Bronchial epithelial cell (primary cell): ENCODE measurements around the gene GRK7. TPM values are rescaled to one million over a fixed set of nuclear protein-coding genes. Genes with fewer than 3 reads are reported as not detected.

Experiments
- DNase-seq: peaks from one replicate; pipeline ENCODE4 v3.0.0-alpha.2; 2010; ENCODE audit warnings: low read depth
- FAIRE-seq: peaks from 2 replicates; lab custom pipeline; 2011; peaks lifted over from hg19 to GRCh38; lab: Jason Lieb, UNC
- H3K27me3 ChIP-seq: 2 replicates; pipeline ENCODE4 v1.5.1; 2011; ENCODE audit warnings: low read length; ENCODE audit not compliant: control insufficient read depth, insufficient read depth
- H3K36me3 ChIP-seq: 2 replicates; pipeline ENCODE4 v1.5.1; 2011; ENCODE audit warnings: low read length; ENCODE audit not compliant: control insufficient read depth, insufficient read depth
- H3K4me3 ChIP-seq: 2 replicates; pipeline ENCODE4 v1.5.1; 2011; ENCODE audit warnings: mild to moderate bottlenecking, low read depth, low read length, control low read depth
- total RNA-seq: library from RNA; depleted of rRNA; stranded (reverse); fragments of >200 nt; gene quantifications from 2 replicates; pipeline ENCODE4 v1.2.1, GENCODE V29; 2014
- TF ChIP-seq, protein P1 (sequence below): IDR thresholded peaks from 2 replicates; pipeline ENCODE4 v1.5.1; 2011; ENCODE audit warnings: mild to moderate bottlenecking, moderate library complexity, low read length, control low read depth, inconsistent platforms; ENCODE audit not compliant: insufficient read depth, severe bottlenecking

The GRK7 gene
- total RNA-seq, 1 donor from 2014 or later, result not detected

GRCh38 chr3:141735770-141736465 is 27.3 kb upstream of the GRK7 start:
- no peak overlapping the region for H3K4me3 ChIP-seq
- TF ChIP-seq, protein P1, sequence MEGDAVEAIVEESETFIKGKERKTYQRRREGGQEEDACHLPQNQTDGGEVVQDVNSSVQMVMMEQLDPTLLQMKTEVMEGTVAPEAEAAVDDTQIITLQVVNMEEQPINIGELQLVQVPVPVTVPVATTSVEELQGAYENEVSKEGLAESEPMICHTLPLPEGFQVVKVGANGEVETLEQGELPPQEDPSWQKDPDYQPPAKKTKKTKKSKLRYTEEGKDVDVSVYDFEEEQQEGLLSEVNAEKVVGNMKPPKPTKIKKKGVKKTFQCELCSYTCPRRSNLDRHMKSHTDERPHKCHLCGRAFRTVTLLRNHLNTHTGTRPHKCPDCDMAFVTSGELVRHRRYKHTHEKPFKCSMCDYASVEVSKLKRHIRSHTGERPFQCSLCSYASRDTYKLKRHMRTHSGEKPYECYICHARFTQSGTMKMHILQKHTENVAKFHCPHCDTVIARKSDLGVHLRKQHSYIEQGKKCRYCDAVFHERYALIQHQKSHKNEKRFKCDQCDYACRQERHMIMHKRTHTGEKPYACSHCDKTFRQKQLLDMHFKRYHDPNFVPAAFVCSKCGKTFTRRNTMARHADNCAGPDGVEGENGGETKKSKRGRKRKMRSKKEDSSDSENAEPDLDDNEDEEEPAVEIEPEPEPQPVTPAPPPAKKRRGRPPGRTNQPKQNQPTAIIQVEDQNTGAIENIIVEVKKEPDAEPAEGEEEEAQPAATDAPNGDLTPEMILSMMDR, result no peak
- DNase-seq, result no peak
- no peaks in the 10 kb centered on the region for H3K27me3 ChIP-seq
- H3K36me3 ChIP-seq, result peaks cover 1% of the 10 kb centered on the region
- no peak for FAIRE-seq

- DNase-seq (no peak), FAIRE-seq (no peak)
- H3K36me3 ChIP-seq, result peaks cover 1% of the 10 kb centered on the region
- H3K4me3 ChIP-seq, result no peak overlapping the region
- TF ChIP-seq, protein P1, result no peak
- H3K27me3 ChIP-seq, result no peaks in the 10 kb centered on the region
Observed at GRCh38 chr3:141737093-141737492, 26.1 kb upstream of the GRK7 start.

GRCh38 chr3:141737678-141738021 is 25.6 kb upstream of the GRK7 start:
- TF ChIP-seq, protein P1, result no peak
- DNase-seq, result no peak
- Histone ChIP-seq H3K27me3 (no peaks in the 10 kb centered on the region), H3K4me3 (peak overlapping the region; percentile 70), H3K36me3 (peaks cover 3% of the 10 kb centered on the region)
- FAIRE-seq, result no peak

DNA sequence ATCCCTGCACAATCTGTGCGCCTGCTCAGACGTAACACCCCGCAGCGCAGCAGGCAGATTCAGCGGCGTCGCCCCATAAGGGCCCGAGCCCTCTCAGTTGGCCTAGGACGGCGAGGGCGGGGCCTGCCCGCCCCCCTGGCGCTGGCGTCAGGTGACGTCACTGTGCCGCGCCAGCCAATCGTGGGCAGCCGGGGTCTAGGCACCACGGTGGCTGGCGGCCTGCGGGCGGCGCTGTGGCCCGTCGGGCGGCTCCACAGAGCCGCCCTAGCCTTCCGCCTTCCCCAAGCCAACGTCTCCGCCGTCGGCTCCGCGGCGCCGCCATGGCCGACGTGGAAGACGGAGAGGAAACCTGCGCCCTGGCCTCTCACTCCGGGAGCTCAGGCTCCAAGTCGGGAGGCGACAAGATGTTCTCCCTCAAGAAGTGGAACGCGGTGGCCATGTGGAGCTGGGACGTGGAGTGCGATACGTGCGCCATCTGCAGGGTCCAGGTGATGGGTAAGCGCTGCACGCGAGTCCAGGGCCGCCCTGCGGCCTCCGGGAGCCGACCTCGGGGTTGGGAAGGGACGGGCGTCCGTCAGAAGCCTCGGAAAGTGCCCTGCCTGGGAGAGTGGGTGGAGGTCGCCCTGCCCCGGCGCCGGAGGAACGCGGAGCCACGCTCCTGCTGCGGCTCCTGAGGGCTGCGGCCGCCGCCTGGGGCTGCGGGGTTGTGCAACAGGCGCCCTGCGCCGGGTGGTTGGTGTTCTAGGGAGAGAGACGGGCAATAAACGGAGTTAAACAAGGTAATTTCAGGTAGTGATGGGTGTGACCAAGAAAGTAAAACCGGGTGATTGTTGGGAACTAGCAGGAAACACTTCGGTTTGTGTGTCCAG is 25.0 kb upstream of the GRK7 start, which contains the start of gene RNF7:
RNF7 (plus strand) TSS at position 277 of the 869 bp plus-strand sequence; CDS start at position 321, 44 bp downstream.
- TF ChIP-seq, protein P1, result peak; percentile 95
- peak within 1 kb of the TSS; percentile 70 for H3K4me3 ChIP-seq
- no peaks in the 10 kb centered on the region for H3K27me3 ChIP-seq
- DNase-seq (peak; percentile 84), FAIRE-seq (no peak)
- H3K36me3 ChIP-seq, result peaks cover 5% of the 10 kb centered on the region

- no peaks in the 10 kb centered on the region for H3K27me3 ChIP-seq
- no peak for FAIRE-seq
- DNase-seq, result peak; percentile 63
- peaks cover 5% of the 10 kb centered on the region for H3K36me3 ChIP-seq
- TF ChIP-seq, protein P1, result no peak
- peak overlapping the region; percentile 70 for H3K4me3 ChIP-seq
Observed at GRCh38 chr3:141738891-141739363, 24.3 kb upstream of the GRK7 start.
